ENCODE measurements around the gene SLC37A3.
"Not testable (repeated sequence)": the region's sequence is repeated elsewhere in the genome, so short reads cannot be mapped to it uniquely, and the experiment has no call there.

Gene SLC37A3

GRCh38 chr7:140312141-140312846, 86.0 kb downstream of the SLC37A3 start:
- no peak for DNase-seq (ENCODE audit: low spot score)

GRCh38 chr7:140311128-140311527, 87.2 kb downstream of the SLC37A3 start:
- DNase-seq (ENCODE audit: low spot score) = not testable (repeated sequence)

- no peak for DNase-seq (ENCODE audit: low spot score)
Measured at GRCh38 chr7:140310337-140311002, 87.9 kb downstream of the SLC37A3 start.

- DNase-seq (ENCODE audit: low spot score) = no peak
Measured at GRCh38 chr7:140308060-140308459, 90.3 kb downstream of the SLC37A3 start.

- DNase-seq (ENCODE audit: low spot score) = peak; percentile 49
Measured at GRCh38 chr7:140304191-140304799, 94.0 kb downstream of the SLC37A3 start.

- DNase-seq (ENCODE audit: low spot score) = no peak
Measured at GRCh38 chr7:140300243-140301136, 97.8 kb downstream of the SLC37A3 start.

GRCh38 chr7:140298213-140298612, 100.1 kb downstream of the SLC37A3 start:
- no peak for DNase-seq (ENCODE audit: low spot score)

- no peak for DNase-seq (ENCODE audit: low spot score)
Measured at GRCh38 chr7:140297192-140297591, 101.1 kb downstream of the SLC37A3 start.

GRCh38 chr7:140295224-140295738, 103.0 kb downstream of the SLC37A3 start:
- no peak for DNase-seq (ENCODE audit: low spot score)

GRCh38 chr7:140294454-140294853, 103.9 kb downstream of the SLC37A3 start:
- no peak for DNase-seq (ENCODE audit: low spot score)

GRCh38 chr7:140292438-140292837, 105.9 kb downstream of the SLC37A3 start:
- no peak for DNase-seq (ENCODE audit: low spot score)

GRCh38 chr7:140289804-140290203, 108.5 kb downstream of the SLC37A3 start:
- DNase-seq (ENCODE audit: low spot score) = no peak

- no peak for DNase-seq (ENCODE audit: low spot score)
Measured at GRCh38 chr7:140287988-140288387, 110.3 kb downstream of the SLC37A3 start.

GRCh38 chr7:140285938-140286337, 112.4 kb downstream of the SLC37A3 start:
- DNase-seq (ENCODE audit: low spot score) = no peak

- DNase-seq (ENCODE audit: low spot score) = no peak
Measured at GRCh38 chr7:140284062-140284461, 114.3 kb downstream of the SLC37A3 start.

Measured in hematopoietic multipotent progenitor cell treated with erythropoietin and hydrocortisone succinate and interleukin-3 and kit ligand, for 15 days (in vitro differentiated cells).